SH-SY5Y (cell line): ENCODE data around the gene POU2F1.

Experiments used
- GATA2 ChIP-seq: IDR thresholded peaks from 2 replicates; pipeline ENCODE4 v1.6.1; 2011; ENCODE audit warnings: mild to moderate bottlenecking, low read depth, low read length
- GATA3 ChIP-seq: IDR thresholded peaks from 2 replicates; pipeline ENCODE4 v1.6.1; 2011; ENCODE audit warnings: low read depth, mild to moderate bottlenecking, low read length, moderate library complexity

GRCh38 chr1:167465018-167465417 is 244.3 kb downstream of the POU2F1 start:
- TF ChIP-seq GATA3 (no peak), GATA2 (no peak)
